GM10248 (cell line): ENCODE data around the gene ANK3.

ENCODE experiments used
- CTCF ChIA-PET: fragments of 300-600 bp; sonication (Branson Sonifier 250); formaldehyde crosslinking; extraction: SDS; loops from one replicate; lab custom pipeline; 2021; ENCODE audit warnings: antibody characterized with exemption; lab: Yijun Ruan, JAX
- POLR2A ChIA-PET: fragments of 350-650 bp; sonication (Branson Sonifier 250); formaldehyde crosslinking; extraction: SDS; loops from one replicate; lab custom pipeline; 2020; ENCODE audit warnings: antibody characterized with exemption; lab: Yijun Ruan, JAX
- DNase-seq: peaks from one replicate; pipeline ENCODE4 v3.0.0; 2012; ENCODE audit errors: extremely low spot score
- TF ChIP-seq, protein P1 (sequence below): IDR thresholded peaks from 2 replicates; pipeline ENCODE4 v1.5.1; 2012; ENCODE audit warnings: mild to moderate bottlenecking, low read depth; ENCODE audit errors: extremely low read depth, missing control alignments, control extremely low read depth

ANK3 gene

DNA sequence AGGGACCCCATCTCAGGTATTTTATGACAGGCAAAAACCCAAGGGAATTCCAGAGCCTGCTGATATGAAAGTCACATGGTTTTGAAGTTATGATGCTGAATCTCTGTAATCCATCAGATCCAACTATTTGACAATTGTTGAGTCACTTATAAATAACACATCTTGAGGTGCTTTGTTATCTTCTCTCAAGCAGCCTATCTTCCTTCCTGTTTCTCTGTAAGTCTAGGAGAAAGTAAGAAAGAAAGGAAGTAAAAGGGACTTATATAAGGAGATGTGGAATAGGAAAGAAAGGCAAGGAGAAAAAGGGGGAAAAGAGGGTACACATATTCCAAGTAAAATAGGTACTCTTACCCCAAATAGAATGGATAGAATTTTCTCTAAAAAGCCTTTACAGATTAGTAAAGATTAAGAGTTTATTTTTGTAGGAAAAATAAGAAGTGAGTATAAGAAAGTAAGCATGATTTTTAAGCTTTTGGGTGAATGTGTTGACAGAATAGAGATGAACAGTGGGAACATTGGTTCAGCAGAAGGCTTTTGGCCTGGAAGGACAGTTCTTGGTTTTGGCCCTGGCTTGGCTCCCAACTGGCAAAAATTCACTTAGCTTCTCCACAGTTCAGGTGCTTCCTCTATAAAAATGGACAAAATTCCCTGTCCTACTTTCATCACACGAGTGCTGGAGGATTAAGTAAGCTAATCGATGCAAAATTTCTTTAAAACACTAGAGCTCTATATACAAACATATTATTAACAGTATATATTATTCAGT, 39.6 kb upstream of the ANK3 start:
- ChIA-PET POLR2A (no interaction called here), CTCF (interaction anchor here (0.6 to 1.1 kb wide), 2 partner anchors 37 to 234 kb away, joined by 3 to 4 read pairs; no protein-coding TSS in a partner anchor)
- TF ChIP-seq, protein P1, sequence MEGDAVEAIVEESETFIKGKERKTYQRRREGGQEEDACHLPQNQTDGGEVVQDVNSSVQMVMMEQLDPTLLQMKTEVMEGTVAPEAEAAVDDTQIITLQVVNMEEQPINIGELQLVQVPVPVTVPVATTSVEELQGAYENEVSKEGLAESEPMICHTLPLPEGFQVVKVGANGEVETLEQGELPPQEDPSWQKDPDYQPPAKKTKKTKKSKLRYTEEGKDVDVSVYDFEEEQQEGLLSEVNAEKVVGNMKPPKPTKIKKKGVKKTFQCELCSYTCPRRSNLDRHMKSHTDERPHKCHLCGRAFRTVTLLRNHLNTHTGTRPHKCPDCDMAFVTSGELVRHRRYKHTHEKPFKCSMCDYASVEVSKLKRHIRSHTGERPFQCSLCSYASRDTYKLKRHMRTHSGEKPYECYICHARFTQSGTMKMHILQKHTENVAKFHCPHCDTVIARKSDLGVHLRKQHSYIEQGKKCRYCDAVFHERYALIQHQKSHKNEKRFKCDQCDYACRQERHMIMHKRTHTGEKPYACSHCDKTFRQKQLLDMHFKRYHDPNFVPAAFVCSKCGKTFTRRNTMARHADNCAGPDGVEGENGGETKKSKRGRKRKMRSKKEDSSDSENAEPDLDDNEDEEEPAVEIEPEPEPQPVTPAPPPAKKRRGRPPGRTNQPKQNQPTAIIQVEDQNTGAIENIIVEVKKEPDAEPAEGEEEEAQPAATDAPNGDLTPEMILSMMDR = no peak
- DNase-seq = no peak

DNA sequence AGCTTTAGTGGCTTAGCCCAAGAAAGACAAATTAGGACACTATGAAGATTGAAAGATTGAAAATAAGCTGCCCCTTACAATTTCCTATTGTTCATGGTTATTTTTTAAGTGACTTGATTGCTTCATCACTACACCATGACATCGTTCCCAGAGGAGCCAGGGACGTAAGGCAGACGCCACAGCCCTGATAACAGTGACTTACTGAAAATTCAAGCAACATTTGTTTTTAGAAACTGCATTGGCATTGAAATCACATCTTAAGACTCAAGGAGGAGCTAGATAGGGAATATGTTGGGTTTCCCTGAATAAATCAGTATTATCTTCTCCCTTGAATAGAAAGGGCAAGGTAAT, 38.7 kb upstream of the ANK3 start:
- no peak for DNase-seq
- CTCF ChIA-PET = interaction anchor here (1.3 kb wide), 1 partner anchor 350 kb away, joined by 4 read pairs; no protein-coding TSS in a partner anchor
- TF ChIP-seq, protein P1 = no peak
- POLR2A ChIA-PET = no interaction called here

DNA sequence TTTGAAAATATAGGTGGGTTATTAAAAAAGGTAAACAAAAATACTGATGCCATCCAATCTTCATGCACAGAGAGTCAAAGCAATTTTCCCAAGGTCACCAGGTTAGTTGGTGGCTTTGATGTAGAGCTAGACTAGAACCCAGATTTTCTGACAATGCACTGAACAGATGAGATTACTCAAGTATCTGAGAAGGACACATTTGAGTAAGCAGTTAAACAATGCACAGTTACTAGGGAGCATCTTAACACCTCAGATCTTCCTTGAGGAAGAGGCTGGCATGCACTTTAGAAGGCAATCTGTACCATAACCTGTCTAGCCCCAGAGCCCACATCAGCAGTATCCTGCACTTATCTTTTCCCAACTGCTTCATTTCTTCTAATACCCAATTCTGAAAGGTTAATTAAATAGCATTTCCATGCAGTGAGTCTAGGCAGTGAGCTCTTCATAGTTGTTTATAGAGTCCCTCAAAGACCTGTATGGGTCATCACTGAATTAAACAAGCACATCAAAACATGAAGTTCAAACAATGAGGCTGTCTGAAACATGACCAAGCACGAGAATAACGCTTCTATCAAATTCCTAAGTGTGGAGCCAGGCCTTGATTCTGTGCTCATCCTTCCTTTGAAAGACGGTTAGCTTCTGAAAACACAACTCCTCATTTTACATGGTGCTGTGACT, 38.2 kb upstream of the ANK3 start:
- DNase-seq = no peak
- ChIA-PET POLR2A (no interaction called here), CTCF (interaction anchor here (1.3 kb wide), 1 partner anchor 350 kb away, joined by 4 read pairs; no protein-coding TSS in a partner anchor)
- TF ChIP-seq, protein P1 = no peak

DNA sequence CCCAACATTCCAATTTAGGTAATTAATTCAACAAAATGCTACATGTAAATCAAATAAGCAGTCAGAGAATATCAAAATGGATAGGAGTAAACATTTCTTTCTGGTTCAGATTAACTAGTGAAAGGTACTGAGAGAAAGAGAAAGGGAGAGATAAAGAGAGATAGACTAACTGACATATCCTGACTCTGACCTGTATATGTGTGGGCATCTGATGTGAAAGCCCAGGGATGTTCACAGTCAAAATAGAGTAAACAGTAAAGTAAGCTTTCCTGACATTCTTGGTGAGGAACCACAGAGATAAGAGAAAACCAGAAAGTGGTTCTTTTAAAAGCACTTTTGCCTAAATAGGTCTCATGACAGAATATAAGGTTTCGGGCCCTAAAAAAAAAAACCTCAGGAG, 37.5 kb upstream of the ANK3 start:
- DNase-seq = no peak
- TF ChIP-seq, protein P1 = no peak
- ChIA-PET POLR2A (no interaction called here), CTCF (interaction anchor here (1.3 kb wide), 1 partner anchor 349 kb away, joined by 4 read pairs; no protein-coding TSS in a partner anchor)

DNA sequence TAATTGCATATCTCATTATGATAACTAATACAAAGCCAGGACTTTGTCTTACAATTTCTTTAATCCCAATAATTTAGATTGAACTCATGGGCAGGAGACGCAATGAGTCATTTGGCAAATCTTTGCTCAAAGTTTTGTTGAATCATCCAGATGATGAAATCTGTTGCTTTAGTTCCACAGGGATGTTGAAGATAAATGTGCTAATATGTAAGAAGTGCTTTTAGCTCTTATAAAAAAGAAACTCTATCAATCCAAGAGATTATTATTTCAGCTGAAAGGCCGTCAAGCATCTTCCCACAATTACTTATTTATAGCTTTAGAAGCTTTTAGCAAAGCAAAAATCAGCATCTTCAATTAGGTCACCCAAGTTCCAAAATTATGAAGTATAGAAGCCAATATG, 36.8 kb upstream of the ANK3 start:
- POLR2A ChIA-PET = no interaction called here
- TF ChIP-seq, protein P1 = no peak
- no peak for DNase-seq
- CTCF ChIA-PET = interaction anchor here (0.9 to 1.4 kb wide), 4 partner anchors 13 to 312 kb away, joined by 3 to 4 read pairs (median 3); no protein-coding TSS in a partner anchor

DNA sequence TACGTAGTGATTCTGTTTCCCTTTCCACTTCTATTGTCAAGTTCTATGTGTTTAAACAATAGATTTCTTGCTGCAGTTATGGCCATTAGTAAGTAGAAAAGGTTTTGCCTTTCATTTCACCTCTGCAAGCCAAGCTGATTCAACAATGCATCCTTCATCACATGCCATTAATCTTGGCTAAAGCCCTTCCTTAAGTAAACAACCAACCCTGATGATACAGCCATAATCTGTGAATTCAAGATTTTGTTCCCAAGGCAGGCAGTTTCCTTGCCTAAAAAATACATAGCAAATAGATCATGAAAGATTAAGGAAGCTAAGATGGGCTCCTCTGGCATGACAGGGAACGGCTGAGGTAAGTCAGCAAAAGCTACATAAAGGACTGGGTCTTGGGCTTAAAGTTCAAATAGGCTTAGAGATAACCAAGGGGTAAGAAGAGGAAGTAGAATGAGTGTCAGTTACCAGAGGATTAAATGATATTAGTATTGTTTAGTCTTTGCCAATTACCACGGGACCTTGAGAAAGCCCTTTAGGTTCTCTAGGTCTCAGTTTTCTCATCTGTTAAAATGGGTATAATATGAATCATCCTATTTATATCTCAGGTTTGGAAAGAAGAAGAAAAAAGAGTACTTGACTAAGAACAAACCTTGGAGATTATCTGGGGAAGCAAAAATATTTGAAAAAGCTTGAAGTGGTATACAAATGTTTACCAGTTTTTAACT, 35.9 kb upstream of the ANK3 start:
- ChIA-PET POLR2A (no interaction called here), CTCF (interaction anchor here (0.9 to 1.4 kb wide), 4 partner anchors 13 to 311 kb away, joined by 3 to 4 read pairs (median 3); no protein-coding TSS in a partner anchor)

More for the DNA sequence above, 35.9 kb upstream of the ANK3 start:
- DNase-seq = no peak
- TF ChIP-seq, protein P1 = no peak
